ENCODE data around the gene ADRM1.

GRCh38 chr20:62291251-62292066 lies 11.3 kb upstream of the ADRM1 start:
- TF ChIP-seq CTCF (conservative IDR thresholded peaks at IDR 0.05; ENCODE audit: low read depth, low read length) (no peak), POLR2A (IDR thresholded peaks at IDR 0.05; ENCODE audit: low read depth, low read length) (no peak), RFX5 (IDR thresholded peaks at IDR 0.05; ENCODE audit: low read depth, low read length) (no peak), MAFK (IDR thresholded peaks at IDR 0.05; ENCODE audit: low read depth, low read length) (no peak), SMC3 (IDR thresholded peaks at IDR 0.05; ENCODE audit: low read depth, low read length) (no peak), RAD21 (IDR thresholded peaks at IDR 0.05; ENCODE audit: low read length) (no peak), CHD1 (IDR thresholded peaks at IDR 0.05; ENCODE audit: low read depth, low read length) (no peak), FOS (IDR thresholded peaks at IDR 0.05; ENCODE audit: low read depth, low read length) (no peak), CEBPB (IDR thresholded peaks at IDR 0.05; ENCODE audit: low read depth, low read length) (no peak), RCOR1 (IDR thresholded peaks at IDR 0.05; ENCODE audit: insufficient replicate concordance, low read length) (no peak), MXI1 (IDR thresholded peaks at IDR 0.05; ENCODE audit: borderline replicate concordance, low read depth, low read length) (no peak), ELK1 (IDR thresholded peaks at IDR 0.05; ENCODE audit: borderline replicate concordance, low read depth, low read length) (no peak)
